Measurements from ENCODE around the gene SLC30A2.

The SLC30A2 gene

DNA sequence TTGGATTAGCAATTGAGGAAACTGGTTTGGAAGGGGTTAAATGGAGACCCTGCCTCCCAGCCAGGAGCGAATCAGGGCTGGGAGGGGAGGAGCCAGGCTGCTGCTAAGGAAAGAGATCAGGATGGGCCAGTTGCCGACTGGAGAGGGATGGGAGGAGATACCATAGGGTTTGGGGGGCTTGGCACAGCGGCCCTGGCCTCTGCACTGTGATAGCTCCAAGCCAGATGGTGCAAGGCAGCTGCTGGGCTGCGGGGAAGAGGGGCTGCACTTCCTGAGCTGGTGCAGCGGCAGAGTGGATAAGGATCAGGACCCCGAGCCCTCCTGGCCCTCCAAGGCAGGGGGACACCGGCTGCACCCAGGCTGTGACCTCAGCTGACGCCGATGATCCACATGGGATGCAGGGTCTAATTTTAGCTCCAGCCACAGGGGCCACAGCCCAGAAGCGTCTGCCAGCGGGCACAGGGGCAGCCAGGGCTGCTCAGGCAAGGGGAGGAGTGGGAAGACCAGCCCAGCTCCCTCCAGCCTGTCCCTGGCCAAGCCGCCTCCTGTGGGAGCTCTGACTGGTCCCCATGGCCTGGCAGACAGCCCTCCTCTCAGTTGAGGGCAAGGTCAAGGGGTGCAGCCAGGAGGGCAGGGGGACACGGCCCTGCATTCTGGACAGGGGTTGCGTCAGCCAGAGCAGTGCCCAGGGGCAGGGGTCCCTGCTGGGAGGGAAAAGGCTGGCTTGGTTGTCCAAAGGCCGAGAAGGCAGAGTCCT is 24.1 kb downstream of the SLC30A2 start, which contains the start of gene EXTL1:
Gene EXTL1, plus strand, starts transcription at position 129 of the 757 bp plus-strand sequence. CDS start 872 bp downstream, outside the sequence.
- no peak for DNase-seq (ENCODE audit: low read depth)

DNA sequence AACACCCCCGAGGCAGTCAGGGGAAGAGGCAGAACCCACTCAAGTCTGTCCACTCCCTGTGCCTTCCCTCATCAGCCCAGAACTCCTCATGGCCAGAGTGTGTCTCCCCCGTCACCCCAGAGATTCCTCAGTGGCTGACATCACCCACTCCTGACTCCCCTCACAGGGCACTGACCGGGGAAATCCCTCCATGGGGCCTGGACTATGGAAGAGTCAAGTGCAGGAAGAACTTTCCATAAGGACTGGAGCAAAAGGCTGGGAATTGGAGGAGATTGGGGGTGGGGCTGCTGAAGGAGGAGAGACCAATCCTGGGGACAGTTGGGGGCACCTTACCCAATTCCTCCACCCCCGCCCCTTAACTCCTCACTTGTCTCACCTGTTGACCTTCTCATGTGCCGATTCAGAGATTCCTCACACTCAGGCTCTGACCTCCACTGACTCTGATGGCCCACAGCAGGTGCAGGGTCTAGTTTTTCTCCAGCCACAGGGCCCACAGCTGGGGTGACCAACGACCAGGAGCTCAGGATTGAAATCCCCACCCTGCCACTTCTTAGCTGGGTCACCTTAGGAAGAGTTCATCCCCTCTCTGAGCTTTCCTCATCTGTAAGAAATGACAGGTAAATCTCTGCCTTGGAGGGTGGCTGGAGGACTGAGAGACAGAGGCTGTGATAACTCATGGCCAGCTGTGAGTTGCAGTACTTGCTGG is 24.8 kb downstream of the SLC30A2 start:
- no peak for DNase-seq (ENCODE audit: low read depth)

DNA sequence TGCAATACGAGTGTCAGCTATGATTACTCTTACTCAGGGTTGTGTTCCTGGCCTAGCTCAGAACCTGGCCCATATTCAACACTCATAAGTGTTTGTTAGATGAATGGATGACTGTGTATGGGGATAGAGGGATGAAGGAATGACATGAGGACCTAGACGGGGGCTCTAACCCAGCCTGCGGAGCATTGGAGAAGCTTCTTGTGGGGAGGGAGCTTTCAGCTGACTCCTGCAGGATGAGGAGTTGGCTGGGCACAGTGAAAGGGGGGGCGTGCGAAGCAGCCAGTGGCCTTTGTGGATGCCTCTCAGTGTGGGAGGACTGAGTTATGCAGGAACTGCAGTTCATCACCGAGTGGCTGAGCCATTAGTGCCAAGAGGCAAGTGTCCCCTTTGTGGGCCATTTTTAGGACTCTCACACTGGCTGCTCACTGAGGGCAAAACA is 25.6 kb downstream of the SLC30A2 start:
- DNase-seq (ENCODE audit: low read depth), result no peak

DNA sequence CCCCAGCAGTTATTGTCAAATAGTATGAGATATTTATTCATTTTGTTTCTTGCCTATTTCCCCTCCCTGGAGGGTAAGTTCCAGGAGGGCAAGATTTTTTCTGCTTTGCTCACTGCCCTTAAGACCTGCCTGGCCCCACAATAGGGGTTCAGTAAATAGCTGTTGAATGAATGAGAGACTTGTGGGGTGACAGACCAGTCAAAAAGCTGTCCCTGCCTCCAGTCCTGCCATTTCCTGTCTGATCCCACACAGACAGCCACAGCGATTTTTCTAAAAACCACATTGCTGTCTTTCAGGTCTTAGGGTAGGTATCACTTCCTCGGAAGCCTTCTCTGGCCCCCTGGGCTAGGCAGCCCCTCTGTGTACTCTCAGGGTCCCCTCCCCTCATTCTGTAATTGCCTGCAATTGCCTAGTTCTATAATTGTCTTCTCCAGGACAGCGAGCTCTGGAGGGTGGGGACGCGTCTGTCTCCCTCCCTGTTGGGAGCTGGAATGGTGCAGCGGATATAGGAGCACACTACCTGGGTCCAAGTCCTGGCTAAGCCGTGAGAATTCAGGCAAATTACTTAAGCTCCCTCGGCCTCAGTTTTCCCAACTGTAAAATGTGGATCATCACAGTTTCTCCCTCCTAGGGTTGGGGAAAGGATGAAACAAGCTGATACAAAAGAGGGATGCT is 26.1 kb downstream of the SLC30A2 start:
- no peak for DNase-seq (ENCODE audit: low read depth)

DNA sequence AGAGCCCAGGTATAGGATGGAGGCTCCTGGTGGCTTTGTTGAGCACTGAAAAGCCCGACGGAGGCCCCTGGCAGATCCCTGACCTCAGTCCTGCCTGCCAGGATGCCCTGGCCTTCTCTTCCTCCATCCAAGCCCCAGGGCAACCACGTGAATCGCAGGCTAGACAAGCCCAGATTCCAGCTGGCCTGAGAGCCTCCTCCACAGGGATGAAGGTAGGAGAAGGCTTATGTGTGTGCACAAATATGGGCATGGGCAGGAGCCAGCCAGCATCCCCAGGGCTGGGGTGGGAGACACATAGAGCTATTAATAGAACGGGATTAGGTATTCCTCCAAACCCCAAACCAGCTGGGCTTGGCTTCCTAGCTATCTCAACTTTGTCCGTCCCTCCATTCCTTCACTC is 28.3 kb downstream of the SLC30A2 start:
- DNase-seq (ENCODE audit: low read depth), result no peak

DNA sequence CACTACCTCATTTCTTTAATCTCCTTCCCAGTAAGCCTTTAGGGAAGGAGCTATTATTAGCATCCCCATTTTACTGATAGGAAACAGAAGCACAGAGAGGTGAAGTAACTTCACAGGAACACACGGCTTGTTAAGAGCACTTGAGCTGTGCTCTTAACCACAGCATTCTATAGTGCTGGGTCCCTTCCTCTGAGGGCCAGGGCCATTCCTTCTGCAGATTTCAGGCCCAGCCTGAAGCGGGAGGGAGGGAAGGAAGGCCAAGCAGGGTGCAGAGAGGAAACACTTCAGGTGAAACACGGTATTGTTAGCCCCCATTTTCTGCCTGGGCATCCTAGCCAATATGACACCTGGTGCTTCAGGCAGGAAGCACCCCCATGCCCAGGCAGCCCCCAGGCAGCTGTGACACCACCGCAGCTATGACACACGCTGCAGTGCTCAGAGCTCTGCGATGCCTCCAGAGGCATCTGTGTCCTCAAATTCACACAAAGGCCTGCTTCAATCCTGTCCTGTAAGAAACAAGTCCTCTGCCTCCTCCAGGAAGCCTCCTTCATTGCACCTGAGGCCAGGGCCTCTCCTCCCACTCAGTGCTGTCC is 28.9 kb downstream of the SLC30A2 start:
- no peak for DNase-seq (ENCODE audit: low read depth)

DNA sequence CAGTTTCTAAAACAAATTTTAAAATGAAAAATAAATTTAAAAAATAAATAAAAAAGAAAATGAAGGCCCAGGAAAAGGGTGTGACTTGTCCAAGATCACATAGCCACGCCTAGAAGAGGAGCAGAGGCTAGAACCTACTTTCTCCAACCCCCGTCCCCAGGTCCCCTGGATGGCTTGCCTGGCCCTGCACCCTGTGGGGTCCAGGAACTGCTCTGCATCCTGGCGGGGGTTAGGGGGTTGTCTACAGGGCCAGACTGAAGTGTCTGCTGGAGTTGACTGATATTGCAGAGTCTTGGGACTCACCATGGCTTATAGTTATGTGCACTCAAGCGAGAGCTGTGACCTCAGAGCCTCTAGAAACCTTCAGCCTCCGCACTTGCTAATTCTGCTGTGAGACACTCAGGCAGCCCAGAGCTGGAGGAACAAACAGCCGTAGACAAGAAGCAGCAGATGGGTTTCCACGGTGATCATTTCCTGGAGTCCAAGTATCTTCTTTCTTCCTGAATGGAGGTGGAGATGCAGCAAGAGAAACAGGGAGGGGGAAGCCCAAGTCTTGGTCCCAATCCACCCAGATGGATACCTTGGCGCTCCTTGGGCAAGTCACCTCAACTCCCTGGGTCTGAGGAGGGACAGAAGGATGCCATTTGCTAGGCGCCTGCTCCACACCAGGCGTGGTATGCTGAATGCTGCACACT is 29.5 kb downstream of the SLC30A2 start:
- DNase-seq (ENCODE audit: low read depth), result no peak

DNA sequence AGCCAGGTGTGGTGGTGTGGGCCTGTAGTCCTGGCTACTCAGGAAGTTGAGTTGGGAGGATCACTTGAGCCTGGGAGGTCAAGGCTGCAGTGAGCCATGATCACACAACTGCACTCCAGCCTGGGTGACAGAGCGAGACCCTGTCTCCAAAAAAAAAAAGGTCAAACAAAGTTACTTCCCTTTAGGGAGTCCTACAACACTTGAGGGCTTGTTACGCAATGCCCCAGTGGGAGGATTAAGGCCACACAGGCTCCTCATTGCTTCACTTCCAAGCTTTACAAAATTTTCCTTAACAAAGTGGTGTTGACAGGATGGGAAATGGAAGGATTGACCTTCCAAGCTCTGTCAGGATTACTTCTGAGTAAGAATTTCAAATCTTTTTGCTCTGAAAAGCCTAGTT is 30.6 kb downstream of the SLC30A2 start:
- no peak for DNase-seq (ENCODE audit: low read depth)

DNA sequence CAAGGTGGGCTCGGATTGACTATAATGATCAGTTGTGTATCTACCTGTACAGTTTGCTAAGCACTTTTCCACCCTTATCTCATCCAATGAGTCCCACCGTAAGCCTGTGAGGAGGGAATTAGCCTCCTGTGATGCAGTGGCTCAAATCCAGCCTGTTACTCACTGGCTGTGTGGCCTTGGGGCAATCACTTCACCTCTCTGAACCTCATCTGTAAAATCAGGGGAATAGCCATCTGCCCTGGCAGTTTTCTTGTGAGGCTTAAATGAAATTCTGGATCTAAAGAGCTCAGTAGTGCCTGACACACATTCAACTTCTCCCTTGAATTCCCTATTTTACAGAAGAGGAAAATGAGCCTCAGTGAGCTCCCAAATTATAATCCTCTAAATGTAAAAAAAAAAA is 31.7 kb downstream of the SLC30A2 start:
- DNase-seq (ENCODE audit: low read depth), result no peak

DNA sequence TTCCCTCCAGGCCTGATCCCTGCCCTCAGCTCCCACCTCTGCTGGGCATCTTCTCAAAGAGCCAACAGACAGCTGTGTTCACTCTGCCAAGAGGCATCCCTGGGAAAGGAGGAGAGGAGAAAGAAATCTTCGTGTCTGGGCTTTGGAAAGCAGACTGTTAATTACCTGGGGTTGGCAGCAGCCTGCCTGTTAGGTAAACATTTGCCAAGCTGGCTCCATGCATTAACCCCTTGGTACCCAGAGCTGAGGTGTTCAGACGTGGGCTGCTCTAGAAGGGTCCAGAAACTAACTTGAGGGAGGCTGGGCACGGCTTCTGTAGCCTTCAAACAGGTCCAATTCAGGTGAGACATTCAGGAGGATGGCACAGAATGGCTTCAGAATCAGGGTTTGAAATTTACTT is 33.1 kb downstream of the SLC30A2 start:
- no peak for DNase-seq (ENCODE audit: low read depth)

DNA sequence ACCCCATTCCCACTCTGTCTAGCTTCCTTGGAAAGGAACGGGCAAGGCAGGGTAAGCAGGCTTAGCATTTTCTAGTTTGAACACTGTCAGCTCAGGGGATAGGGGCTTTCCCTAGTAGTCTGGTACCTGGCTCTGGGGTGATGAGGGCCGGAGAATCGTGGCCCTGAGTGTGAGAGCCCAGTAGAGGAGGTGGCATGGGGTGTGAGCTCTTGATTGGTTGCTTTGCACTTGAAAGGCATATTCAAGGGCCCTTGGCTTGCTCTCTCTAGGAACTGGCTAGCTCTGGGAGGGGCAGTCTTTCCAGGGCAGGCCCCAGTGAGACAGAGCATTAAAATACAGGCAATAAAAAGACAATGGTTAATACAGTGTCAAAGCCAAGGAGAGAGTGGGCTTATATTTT is 35.1 kb downstream of the SLC30A2 start:
- no peak for DNase-seq (ENCODE audit: low read depth)

DNA sequence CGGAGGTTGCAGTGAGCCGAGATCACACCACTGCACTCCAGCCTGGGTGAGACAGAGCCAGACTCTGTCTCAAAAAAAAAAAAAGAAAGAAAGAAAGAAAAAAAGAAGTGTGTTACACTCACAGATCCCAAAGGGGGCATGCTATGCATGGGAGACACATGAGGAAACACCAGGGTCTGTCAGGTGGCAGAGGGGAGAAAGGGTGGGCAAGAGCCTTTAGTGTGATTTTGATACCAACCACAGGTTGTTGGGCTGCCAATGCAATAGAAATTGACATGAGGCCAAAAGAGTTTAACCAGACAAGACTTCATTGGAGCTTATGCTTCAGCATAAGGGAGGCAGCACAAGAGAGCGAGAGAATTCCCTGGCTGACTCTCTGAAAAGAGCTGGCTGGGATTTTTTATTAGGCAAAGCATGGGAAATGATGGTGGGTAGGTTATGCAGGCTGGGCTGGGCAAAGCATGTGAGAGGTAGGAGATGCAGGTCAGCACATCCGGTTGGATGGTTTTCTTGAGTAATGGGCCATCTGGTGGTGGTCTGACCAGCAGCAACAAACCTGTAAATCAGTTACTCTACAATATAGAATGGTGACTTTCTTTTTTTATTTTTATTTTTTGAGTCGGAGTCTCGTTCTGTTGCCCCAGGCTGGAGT is 36.0 kb downstream of the SLC30A2 start:
- no peak for DNase-seq (ENCODE audit: low read depth)

DNA sequence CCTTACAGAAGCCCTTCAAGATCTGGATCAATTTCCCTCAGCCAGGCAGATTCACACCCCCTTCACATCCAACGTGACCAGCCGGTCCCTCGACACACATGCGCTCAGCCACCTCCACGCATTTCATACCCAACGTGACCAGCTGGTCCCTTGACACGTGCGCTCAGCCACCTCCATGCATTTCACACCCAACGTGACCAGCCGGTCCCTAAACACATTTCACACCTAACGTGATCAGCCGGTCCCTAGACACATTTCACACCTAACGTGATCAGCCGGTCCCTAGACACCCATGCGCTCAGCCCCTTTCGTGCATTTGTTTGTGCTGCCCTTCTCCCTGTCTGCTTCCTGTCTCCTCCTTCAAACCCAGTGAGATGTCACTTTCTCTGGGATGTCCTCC is 39.2 kb downstream of the SLC30A2 start:
- DNase-seq (ENCODE audit: low read depth), result no peak

DNA sequence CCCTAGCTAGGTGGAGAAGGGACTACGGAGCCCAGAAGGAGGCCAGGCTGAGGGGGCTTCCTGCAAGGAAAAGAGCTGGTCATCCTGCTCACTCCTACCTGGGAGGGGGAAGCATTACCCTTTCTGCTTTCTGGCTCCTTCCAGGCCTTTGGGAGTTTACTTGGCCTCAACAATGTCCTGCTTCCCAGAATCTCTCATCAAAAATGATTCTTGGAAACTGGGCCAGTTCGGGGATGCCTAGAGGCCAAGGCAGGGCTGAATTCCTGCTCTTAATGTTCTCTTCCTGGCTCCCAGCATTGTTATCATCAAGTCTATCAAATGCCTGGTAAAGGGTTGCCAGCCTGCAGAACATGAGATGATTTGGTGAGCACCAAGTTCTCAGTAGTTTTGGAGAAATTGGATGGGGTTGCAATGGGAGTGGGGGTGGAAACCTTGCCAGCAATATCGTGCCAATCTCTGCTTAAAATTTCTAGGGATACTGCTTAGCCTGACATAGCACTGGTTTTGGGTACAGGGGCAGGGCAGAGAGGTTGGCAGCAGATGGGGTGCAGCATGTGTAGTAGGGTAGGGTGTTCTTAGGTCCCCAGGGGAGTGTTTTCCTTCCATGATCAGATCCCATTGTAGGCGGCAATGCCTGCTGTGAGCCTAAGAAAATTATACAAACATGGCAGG is 40.3 kb downstream of the SLC30A2 start:
- DNase-seq (ENCODE audit: low read depth), result no peak

DNA sequence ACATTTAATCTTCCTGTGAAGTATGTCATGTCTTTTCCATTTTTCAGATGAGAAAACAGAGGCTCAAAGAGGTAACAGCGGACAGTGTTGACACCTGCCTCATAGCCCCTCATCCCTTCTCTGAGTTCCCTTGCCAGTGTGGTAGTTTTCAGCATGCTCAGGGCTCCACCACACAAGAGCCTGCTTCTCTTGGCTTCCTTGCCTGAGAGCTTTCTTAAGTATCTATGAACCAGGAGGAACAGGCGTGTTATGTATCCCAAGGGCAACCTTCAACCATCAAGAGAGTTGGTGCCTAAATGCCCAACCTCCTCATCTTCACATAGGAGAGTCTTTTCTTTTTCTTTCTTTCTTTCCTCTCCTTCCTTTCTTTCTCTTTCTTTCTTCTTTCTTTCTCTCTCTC is 42.2 kb downstream of the SLC30A2 start:
- DNase-seq (ENCODE audit: low read depth), result no peak

DNA sequence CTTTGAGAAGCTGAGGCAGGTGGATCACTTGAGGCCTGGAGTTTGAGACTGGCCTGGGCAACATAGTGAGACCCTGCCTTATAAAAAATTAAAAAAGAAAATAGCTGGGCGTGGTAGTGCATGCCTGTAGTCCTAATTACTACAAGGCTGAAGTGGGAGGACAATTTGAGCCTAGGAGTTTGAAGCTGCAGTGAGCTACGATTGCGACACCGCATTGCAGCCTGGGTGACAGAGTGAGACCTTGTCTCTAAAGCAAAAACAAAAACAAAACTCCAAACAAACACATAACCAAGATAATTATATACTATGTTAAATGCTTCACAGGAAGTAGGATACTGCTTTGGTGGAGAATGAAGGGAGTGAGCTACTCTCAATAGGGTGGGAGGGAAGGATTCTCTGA is 42.7 kb downstream of the SLC30A2 start:
- DNase-seq (ENCODE audit: low read depth), result no peak

DNA sequence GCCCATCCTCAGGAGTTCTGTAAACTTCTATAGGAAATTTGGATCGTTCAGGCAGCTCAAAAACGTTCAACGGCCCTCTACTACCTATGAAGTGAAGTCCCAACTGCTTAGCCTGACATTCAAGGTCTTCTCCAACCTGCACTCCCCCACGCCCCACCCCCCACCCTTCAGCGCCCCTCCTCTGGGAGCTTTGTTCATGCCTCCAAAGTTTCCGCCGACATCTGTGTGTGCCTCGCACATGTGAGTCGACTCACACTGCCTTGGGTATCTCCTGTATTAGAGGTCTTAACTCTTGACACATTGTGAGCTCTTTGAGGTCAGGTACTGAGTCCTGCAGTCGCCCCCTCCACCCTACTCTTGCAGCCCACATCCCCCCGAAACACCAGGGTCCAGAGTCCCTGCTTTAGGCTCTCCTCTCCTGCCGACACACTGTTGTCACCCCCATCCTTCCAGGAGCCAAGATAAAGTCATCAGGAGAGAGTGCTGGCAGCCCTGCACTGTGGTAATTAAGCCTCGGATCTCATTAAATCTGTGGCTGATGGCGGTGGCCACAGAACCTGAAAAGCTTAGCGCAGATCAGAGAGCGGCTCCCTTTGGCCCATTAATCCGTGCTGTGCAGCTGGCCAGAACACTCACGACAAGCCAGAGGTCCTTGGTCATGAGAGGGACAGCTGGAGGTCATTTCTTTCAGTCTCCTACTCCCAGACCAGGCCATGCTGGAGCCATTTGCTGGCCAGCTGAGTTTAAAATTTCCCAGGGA is 46.7 kb downstream of the SLC30A2 start:
- no peak for DNase-seq (ENCODE audit: low read depth)

DNA sequence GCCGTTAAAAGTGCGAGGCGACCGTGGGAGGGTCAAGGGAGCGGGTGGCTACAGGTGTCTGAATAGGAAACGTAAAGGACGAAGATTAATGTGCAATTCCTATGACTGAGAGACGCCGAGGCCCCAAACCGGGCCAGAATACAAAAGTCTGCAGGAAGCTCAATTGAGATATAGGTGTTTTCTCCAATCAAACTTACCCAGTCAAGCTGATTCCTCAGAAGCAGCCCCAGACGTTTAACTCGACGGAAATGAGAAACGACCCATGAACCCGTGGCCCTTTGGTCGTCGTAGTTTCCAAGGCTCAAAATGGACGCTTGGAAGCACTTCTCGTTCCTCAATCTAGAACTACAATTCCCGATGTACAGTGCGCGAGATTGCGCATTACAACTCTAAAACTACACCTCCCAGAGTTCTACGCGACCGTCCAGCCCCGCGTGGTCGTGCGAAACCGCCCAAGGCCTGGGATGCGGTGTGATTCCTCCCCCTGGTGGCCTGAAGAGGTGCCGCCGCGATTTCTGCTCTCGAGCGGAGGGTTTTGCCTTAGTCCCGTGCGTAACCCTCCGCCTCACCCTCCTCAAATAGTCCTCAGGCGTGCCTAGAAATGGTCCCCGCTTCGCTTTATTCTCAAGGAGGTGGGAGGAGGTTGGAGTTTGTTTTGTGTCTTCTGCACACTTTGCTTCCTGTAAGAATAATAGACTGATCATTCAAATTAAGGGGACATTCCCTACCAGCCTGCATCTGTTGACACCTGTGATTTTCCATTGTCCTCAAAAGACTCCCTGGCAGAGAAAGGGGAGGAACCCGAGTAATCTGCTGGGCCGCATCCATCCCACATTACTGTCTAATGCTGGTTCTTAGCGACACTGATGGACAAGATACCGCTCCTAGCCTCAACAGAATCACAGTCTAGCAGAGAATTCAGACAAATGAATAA is 47.8 kb downstream of the SLC30A2 start, which contains the start of gene PAFAH2:
Gene PAFAH2, minus strand, starts transcription at position 236 of the 934 bp plus-strand sequence. CDS start 7,247 bp downstream, outside the sequence.
- DNase-seq (ENCODE audit: low read depth), result peak; percentile 92

Measured in activated T-cell treated with anti-CD3 and anti-CD28 coated beads for 48 hours (primary cell).